GDM1 (cell line): ENCODE measurements around the gene SEMA3F.

Source experiments
- DNase-seq: peaks from one replicate; lab custom pipeline; 2025; lab: John Stamatoyannopoulos, UW

Gene SEMA3F

GRCh38 chr3:50154840-50155490 lies at the start of gene SEMA3F:
Gene SEMA3F (plus strand): TSS chr3:50155324. CDS start chr3:50159623, 4,299 bp downstream.
- peak; percentile 63 for DNase-seq

- DNase-seq = no peak
Measured at GRCh38 chr3:50111757-50112156, 43.4 kb upstream of the SEMA3F start.

GRCh38 chr3:50112462-50112861 lies 42.7 kb upstream of the SEMA3F start:
- DNase-seq = no peak

DNA sequence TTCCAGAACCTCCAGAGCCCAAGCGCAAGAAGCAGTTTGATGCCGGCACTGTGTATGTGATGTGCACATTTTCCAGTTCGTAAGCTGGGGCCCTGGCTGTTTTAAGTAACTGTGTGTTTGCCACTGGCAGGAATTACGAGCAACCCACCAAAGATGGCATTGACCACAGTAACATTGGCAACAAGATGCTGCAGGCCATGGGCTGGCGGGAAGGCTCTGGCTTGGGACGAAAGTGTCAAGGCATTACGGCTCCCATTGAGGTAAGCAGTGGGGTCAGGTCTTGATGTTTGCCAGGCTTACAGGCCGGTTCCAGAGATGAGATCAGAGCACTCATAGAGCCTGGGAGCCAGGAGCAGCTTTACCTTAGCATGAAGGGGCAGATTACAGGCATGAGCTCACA lies 38.0 kb upstream of the SEMA3F start:
- no peak for DNase-seq

DNA sequence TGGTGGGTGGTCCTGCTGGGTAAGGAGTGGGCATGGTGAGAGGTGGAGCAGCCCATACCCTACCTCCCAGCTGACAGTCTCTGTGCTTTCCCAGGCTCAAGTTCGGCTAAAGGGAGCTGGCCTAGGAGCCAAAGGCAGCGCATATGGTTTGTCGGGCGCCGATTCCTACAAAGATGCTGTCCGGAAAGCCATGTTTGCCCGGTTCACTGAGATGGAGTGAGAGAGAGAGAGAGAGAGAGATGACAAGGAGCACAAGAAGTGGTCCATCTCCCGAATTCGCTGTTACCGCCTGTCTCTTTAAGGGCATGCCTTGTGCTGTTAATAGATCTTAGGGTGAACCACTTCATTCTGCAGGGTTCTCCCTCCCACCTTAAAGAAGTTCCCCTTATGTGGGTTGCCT lies 36.9 kb upstream of the SEMA3F start:
- no peak for DNase-seq

GRCh38 chr3:50119786-50120185 lies 35.3 kb upstream of the SEMA3F start:
- no peak for DNase-seq

DNA sequence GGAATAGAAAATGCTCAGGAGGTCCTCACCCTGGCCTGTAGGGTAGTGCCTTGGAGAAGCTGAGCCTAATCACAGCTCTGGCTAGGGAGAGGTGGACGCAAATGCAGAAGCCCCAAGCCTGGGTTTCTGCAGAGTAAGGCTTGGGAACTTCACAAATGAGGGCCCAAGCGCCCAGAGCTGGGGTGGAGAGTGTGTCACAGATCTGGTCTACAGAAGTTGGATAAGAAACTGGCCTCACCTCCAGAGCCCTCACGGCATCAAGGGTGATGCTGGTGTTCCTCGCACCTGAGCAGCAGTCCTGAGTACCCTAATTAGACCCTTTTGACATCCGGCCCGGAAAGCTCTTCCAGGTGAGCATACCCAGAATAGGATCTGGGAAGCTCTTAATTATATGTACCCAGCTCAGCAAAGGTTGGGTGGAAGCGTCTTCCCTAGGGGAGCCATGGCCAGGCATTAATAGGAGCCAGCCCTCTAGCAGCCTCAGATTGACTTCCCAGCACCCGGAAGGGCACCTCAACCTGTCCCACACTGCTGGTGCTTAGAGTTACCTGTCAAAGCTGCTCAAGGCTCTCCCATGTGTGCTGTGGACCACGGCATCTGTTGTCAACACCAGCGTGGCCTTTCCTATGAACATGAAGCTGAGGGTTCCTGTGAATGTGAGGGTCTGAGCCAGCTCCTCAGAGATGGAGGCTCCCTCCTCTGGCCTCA lies 34.6 kb upstream of the SEMA3F start:
- DNase-seq = no peak

DNA sequence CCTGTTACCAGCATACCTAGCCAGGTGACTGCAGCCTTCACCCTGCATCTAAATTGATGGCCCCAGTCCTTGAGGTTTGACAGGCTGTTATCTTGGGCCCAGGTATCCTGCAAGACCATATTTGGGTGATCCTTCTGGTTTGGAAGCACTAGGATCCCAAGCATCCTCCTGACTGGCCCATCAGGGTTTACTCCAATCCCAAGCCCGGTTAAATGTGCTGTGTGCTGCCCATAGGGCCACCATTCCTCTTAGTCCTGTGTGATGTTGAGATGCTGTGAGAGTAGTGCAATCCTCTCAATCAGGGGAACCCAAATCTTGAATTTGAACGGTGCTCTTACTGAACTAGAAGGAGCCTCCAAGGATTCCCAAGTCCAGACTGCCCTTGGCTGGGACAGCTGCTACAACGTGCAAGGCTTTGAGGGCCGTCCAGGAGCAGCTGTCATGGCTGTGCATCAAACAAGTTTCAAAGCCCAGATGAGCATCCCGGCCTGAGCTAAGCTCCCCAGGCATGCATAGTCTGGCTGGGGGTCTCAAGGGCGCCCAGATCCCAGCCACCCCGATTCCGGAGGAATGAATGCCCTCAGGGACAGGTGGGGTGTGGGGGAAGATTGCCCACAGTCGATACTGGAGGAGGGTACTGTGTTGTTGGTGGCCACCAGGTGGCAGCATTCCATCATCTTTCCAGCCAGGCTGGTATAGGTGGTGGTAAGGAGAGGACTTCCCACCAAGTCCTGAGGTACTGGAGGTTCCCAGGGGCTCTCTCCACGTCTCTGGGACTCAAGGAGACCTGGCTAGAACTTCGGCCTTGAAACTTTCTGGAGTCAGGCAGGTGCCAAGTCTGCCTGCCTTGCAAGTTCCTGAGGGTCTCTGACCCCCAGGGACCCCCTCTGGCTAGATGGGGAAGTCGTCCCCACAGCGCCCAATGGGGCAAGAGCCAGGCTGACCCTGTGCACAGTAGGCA lies 33.8 kb upstream of the SEMA3F start:
- peak; percentile 65 for DNase-seq

- DNase-seq = no peak
Measured at GRCh38 chr3:50122071-50122470, 33.1 kb upstream of the SEMA3F start.

DNA sequence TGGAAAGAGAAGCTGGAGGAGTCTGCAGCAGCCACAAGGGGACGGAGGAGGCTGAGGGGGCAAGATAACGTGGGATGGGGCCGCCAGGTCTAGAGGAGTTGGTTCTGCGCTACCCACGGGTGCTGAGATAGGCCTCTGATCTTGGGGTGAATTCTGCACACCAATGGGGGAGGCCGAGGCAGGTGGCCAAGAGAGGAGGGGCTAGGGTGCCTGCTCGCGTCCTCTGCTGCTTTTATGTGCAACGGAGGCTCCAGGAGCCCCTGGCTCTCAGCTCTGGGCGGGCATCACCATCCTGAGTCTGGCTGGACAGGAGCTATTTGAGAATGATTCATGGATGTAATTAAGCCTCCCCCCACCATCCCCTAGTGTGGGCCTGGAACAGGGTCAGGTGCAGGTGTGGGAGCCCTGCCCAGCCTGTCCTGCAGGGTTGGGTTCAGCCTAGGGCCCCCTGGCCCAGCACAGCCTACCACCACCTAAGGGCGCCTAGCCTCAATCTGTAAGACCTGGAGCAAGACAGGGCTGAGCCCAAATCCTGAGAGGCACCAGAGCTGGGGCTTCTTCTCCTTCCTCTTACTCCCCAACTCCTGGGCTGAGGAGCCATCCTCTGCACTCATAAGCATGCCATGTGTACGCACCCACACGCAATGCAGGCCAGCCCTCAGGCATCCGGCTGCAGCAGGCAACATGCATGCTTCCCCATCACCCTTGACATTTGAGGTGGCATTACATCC lies 32.3 kb upstream of the SEMA3F start:
- no peak for DNase-seq

DNA sequence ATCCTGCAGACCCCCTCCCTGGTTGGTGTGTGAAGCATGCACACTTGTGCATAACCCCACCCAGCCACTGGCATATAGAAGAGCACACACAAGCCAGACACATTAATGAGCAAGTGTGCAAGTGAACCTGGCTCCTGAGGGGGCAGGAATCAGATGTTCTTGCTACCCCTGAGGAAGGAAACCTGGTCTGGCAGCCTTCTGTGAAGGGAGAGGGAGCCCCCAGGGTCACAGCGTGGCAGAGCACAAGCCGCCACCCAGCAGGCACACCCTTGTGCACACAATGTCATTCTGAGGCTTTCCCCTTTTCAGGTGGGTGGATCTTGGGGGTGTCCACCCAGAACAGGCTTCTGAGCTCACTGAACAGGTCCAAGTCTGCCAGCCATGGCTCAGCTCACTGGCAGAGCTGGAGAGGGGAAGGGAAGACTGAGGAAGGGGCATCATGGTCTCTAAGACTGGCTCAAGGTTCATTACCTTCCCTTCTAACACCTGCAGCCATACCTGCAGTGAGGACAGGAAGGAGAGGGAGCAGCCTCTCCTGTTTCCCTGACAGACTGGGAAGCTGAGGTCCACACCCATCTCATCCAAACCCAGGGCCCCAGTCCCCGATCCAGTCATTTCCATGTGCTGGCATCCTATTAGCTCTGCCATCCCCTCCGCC lies 31.6 kb upstream of the SEMA3F start:
- no peak for DNase-seq

- no peak for DNase-seq
Measured at GRCh38 chr3:50124052-50124799, 30.9 kb upstream of the SEMA3F start.

DNA sequence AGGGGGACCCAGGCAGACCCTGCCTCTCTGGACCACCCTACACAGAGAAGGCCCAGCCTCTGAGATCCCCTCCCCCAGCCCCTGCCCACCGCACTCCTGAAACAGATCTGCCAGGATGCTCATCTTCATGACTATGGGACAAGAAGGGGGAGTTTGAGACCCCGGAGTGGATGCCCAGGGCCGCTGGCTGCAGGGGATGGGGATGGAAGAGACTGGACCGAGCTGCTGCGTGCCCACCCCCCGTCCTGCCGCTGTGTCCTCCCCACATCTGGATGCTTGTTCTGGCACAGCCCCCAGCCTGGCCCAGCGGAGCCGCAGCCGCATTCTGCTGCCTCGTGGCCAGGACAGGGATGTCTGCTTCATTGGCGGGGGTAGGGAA lies 30.3 kb upstream of the SEMA3F start:
- no peak for DNase-seq

GRCh38 chr3:50125541-50126286 lies 29.4 kb upstream of the SEMA3F start:
- no peak for DNase-seq

GRCh38 chr3:50126287-50127211 lies 28.6 kb upstream of the SEMA3F start:
- DNase-seq = no peak

GRCh38 chr3:50127251-50127691 lies 27.9 kb upstream of the SEMA3F start:
- no peak for DNase-seq

- no peak for DNase-seq
Measured at GRCh38 chr3:50128001-50128400, 27.1 kb upstream of the SEMA3F start.

GRCh38 chr3:50130436-50130835 lies 24.7 kb upstream of the SEMA3F start:
- no peak for DNase-seq
